Stimulated activated CD4-positive, alpha-beta T cell treated with anti-CD3 and anti-CD28 coated beads, Interleukin-1b, Interleukin-23, amount 100 ng/mL, for 24 hours (primary cell): ENCODE results near the gene IL1F10.
"Not testable (repeated sequence)": the region's sequence is repeated elsewhere in the genome, so short reads cannot be mapped to it uniquely, and the experiment has no call there.

Experiments used
- DNase-seq, 4 experiments: peaks; one replicate each; pipeline ENCODE4 v3.0.0-alpha.2; 2020; ENCODE audit warnings: low read depth in 4 of 4, low spot score in 1 of 4

The IL1F10 gene

DNA sequence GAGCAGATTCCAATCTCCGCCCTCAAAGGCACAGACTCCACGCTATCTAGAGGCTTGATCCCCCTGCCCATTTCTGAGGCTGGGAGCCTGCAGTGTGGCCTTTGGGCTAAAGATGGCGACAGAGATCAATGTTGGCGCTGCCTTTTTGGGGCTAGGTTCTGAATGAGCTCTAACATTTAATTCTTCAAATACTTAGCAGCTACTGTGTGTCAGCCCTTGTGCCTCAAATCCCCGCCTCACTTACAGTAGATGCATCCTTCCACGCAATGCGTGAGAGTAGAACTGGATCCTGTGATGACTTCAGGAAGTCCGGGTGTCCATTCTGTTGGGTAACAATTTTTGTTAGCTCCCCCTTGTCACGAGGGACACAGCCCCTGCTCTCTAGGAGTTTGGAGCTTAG is 12.4 kb downstream of the IL1F10 start:
- DNase-seq: peak; percentile 10 to 42 (median 33)

DNA sequence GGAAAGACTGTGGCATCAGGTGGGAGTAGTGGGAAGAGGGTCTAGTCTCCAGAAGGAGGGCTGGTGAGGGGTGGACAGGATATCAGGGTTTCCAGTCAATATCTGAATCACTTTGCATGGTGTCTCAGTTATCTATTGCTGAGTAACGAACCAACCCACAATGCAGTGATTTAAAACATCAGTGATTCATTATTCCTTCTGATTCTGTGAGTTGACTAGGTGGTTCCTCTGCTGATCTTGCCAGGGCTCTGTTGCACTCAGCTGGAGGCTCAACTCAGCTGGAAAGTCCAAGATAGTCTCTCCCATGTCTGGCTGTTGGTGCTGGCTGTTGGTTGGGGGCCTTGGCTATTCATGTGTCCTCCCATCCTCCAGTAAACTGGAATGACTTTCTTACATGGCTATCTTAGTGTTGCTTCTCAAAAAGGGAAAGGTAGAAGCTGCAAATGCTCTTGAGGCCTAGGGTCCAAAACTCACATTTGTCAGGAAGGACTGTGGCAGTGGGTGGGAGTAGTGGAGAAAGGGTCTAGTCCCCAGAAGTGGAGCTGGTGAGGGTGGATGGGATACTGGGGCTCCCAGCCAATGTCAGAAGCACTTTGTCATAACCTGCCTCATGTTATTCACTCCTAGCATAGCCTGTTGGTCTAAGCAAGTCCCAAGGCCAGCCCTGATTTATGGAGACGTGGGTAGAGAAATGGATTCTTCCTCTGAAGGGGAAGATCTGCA is 13.9 kb downstream of the IL1F10 start:
- DNase-seq: no peak

DNA sequence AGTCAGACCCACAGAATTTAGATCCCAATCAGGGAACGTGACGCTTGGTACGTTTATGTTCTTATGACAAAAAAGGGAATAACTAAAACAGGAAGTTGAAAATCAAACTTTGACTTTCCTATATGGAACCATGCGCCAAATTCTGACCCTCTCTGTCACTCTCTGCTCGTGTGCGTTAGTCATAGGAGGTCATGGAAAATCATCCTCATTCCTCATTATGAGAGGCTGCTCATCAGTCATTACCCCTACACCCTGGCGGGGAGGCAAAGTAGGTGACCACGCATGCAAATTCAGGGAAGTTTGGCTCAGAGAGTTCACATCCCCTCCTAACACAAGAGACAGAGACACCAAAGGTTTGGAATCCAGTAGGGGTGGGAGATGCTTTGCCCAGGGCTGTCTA is 15.5 kb downstream of the IL1F10 start:
- DNase-seq: no peak

DNA sequence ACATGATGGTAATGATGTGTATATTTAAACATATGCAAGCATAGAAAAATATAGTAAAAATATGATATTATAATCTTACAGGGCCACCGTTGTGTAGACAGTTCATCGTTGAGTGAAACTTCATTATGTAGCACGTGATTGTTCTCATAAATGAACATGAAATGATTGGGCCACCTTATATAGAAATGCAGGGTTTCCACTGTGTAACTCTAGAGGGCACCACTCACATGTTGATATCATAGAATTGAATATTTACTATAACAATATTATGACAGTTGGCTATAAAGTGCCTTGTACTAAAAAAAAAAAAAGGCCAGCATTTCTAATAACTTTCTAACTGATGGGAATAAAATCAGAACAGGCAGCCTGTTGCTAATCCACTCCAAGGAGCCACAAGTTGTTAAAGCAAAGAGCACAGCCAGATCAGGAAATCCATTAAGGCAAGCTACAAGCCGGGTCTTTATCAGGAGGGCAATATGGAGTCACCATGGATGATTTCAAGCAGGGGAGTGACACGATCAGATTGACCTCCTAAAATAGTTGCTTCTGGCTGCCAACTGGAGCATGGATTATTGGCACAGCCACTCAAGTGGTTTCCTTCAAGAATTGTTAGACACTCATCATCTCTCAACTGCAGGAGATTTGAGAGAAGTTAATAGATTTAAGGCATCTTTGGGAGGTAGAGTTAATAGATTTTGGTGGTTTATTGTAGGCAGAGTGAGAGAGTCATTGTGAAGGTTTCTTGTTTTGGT is 16.7 kb downstream of the IL1F10 start:
- no peak for DNase-seq

DNA sequence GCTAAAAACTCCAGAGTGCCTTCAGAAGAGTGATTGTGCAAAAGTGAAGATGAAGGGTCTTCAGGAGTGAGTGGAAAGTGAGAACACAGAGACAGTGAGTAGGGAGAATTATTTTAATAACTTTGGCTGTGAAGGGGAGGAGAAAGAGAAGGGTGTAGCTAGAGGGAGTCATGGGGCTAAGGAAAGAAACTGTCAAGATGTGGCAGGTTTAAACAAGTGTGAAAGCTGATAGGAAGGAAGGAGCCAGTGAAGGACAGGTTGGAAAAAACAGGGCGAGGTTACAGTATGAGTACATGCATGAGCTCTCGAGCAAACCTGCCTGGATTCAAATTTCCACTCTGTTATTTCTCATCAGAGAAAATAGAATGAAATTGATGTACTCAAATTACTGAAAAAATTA is 17.8 kb downstream of the IL1F10 start:
- no peak for DNase-seq

DNA sequence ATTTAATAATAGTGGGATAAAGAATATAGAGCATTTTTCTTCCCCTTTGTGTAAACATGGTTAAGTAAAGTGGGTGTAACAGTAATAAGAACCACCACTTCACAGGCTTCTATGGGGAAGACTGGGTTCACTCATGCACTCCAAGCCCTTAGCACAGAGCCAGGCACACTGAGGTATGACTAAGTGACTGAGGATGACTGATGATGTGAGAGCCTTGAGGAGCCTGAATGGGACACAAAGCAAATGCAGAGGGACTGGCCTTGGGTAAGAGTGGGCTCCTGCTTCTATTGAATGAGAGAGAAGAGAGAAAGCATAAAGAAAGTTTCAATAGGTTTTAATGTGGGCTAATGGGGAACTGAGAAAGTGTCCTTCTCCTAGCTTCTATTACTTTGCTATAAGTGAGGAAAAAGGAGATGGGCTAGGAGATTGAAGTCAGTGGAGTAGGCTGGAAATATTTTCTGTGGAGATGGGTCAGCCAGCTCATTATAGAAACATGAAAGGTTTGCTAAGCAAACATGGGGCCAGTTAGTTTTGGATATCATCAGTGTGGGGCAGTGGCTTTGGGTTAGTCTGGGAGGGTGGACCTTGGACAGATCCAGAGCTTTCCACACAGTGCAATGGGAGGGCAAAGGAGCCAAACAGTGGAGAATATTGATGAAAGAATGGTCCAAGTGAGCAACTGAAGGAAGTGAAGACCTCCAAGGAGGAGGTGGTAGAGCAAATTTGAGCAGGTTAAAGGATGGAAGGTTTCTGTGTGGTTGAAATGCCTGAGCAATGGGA is 20.6 kb downstream of the IL1F10 start:
- DNase-seq: no peak

DNA sequence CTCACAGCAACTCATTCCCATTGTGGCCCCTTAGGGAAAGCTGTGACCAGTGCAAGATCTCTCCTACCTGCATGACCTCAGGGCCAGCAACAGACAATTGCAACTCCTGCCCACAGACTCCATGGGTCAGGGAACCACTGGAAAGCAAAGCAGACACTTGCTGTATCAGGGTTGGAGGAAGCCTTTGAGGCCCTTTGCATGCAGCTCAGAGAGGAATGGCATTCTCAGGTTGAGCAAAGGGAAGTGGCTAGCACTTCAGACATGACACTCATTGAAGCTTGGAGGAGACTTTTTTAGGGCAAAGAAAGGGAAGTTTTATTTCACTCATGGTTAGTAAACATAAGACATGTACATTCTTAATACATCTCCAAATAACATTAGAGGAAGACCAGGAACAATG is 22.1 kb downstream of the IL1F10 start:
- DNase-seq: no peak

DNA sequence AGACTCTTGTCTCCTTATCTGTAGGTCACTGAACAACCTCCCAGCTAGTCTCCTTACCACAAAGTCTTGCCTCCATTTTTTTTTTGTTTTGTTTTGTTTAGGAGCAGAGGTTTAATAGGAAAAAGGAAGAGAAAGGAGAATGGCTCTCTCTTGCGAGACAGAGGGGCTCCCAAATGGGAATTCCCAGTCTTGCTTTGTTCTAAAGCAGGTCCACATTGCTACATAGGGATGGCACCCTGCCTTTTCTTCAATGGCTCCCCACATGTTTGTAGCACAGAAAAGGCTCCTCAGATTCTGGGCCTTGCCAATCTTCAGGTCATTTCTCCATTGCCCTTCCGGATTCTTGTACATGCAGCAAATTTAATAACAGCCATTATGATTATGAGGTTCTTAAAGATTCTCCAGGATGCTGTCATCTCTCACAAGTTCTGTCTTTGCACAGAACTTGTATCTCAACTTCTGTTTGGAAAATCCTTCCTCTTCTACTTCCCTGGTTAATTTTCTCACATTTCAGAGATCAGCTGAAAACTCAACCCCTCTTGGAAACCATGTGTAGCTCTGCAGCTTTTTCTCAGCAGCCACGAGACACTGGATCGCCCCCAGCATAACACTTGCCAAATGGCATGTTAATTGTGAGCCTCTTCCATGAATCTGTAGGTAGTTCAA is 23.6 kb downstream of the IL1F10 start:
- DNase-seq: no peak

DNA sequence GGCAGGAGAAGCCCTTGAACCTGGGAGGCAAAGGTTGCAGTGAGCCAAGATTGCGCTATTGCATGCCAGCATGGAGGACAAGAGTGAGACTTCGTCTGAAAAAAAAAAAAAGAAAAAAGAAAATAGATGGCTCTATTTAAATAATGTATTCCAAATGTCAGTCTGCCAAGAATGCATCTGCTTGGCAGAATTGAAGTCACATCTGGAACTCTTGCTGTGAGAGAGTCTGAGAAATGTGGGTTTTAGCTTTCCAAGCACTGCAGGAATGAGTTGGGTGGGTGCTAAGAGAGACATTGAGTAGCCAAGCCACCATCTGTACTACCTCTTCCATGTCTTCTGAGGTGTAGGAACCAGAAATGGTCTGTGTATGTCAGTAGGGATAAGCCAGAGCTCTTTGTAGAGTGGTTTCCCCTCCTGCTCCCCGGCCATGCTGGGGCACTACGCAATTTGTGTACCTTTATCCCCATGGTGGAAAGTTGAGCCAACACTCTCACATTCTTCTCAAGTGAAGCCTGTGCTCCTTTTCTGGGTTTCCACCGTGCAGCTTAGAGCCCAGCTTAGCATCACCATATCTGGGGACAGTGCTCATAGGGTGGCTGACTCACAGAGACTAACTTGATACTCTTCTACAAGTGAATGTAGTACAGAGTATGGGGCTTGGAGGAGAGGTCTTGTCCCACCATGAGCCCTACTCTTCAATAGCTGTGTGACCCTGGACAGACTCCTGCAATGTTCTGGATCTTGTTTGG is 25.3 kb downstream of the IL1F10 start:
- no peak for DNase-seq

DNA sequence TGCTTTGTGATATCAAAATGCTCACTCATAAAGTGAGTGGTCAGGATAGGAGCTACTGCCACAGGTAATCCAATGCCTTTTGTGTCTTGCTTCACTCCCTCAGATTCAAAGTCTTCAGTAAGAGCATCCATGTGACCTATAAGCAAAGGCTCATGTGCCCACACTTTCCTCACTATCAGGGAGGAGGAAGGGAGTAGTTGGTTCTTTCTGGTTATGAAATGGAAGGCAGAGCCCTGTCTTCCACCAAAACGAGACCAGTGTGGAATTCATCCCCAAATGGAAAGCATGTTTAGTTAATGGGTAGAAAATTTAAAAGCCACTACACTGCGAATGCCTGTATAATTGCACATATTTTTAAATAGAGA is 25.8 kb downstream of the IL1F10 start:
- no peak for DNase-seq

DNA sequence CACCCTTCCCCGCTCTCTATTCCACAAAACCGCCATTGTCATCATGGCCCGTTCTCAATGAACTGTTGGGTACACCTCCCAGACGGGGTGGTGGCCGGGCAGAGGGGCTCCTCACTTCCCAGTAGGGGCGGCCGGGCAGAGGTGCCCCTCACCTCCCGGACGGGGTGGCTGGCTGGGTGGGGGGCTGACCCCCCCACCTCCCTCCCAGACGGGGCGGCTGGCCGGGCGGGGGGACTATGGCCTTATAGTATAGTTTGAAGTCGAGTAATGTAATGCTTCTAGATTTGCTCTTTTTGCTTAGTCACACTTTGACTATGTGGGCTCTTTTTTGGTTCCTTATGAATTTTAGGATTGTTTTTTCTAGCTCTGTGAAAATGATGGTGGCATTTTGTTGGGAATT is 28.5 kb downstream of the IL1F10 start:
- DNase-seq: not testable (repeated sequence)

DNA sequence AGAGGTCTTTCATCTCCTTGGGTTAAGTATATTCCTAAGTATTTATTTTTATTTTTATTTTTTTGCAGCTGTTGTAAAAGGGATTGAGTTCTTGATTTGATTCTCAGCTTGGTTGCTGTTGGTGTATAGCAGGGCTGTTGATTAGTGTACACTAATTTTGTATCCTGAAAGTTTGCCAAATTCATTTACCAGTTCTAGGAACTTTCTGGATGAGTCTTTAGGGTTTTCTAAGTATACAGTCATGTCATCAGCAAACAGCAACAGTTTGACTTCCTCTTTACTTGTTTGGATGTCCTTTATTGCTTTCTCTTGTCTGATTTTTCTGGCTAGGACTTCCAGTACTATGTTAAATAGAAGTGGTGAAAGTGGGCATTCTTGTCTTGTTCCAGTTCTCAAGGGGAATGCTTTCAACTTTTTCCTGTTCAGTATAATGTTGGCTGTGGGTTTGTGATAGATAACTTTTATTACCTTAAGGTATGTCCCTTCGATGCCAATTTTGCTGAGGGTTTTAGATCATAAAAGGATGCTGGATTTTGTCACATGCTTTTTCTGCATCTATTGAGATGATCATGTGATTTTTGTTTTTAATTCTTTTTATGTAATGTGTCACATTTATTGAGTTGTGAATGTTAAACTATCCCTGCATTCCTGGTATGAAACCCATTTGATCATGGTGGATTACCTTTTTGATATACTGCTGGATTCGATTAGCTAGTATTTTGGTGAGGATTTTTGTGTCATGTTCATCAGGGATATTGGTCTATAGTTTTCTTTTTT is 29.3 kb downstream of the IL1F10 start:
- DNase-seq: not testable (repeated sequence)

DNA sequence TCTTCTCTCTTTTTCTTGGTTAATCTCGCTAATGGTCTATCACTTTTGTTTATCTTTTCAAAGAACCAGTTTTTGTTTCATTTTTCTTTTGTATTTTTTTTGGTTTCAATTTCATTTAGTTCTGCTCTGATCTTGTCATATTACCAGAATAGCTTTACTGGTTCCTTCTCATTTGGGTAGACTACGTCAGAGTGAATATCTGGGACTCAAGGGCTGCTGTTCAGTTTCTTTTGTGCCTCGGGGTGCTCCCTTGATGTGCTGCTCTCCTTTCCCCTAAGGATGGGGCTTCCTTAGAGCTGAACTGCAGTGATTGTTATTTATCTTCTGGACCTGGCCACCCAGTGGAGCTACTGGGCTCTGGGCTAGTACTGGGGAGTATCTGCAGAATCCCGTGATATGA is 30.3 kb downstream of the IL1F10 start:
- no peak for DNase-seq

DNA sequence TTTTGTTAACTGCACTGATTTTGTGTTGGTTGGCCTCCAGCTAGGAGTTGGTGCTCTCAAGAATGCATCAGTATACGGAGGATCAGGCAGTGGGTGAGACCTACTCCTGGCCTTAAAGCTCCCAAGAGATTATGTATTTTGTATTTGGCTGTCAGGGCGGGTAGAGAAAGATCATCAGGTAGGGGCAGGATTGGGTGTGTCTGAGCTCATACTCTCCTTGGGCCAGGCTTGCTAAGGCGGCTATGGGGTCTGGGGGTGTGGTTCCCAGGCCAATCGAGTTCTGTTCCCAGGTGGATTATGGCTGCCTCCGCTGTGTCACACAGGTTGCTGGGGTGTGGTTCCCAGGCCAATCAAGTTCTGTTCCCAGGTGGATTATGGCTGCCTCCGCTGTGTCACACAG is 30.8 kb downstream of the IL1F10 start:
- DNase-seq: no peak

DNA sequence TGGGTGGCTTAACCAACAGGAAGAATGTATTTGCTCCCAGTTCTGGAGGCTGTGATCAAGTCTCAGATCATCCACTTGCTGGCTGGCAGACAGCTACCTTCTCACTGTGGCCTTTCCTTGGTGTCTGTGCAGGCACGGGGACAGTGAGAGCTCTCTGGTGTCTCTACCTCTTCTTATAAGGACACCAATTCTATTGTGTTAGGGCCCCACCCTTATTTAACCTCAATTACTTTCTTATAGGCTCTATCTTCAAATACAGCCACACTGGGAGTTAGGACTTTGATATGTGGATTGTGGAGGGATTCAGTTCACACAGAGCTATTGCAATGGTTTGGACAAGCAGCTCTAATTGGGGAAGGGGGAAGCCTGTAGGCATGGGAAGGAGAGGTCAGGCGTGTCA is 34.4 kb downstream of the IL1F10 start:
- no peak for DNase-seq

DNA sequence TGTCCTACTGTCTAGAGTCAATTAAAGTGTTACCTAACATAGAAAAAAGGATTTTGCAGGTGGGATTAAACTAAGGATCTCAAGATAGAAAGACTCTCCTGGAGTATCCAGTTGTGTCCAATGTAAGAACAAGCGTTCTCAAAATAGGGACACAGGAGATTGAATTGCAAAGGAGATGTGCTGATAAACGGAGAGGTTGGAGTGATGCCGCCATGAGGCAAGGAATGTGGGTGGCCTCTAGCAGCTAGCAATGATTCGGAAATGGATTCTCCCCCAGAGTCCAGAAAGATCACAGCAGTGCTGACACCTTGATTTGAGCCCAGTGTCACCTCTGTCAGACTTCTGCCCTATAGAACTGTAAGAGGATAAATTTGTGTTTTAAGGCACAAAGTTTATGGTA is 35.5 kb downstream of the IL1F10 start:
- DNase-seq: no peak

DNA sequence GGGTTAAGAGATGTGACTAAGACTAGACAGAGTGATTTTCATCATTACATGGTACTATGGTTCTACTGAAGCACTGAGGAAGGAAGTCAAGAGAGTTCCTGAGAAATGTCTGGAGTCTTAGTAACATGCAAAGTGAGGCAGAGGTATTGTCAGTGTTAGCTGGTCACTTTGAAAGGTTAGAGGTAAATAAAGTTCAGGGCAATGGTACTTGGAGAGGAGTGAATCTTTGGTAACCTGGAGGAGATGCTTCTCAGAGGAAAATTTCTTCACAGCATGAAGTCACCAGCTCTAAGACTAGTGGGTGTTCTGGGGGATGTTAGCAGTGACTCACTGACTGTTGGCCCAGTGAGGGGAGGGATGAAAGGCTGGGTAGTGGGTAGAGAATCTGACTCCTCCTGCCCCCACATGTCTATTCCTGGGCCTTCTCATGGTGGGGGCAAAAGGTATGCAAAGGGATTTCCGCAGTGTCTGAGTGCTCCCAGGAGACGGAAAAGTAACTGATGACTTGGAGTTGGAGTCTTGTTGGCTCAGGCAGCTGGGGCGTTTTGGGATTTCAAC is 36.4 kb downstream of the IL1F10 start:
- DNase-seq: peak in 1 of 4 experiments; percentile 17

DNA sequence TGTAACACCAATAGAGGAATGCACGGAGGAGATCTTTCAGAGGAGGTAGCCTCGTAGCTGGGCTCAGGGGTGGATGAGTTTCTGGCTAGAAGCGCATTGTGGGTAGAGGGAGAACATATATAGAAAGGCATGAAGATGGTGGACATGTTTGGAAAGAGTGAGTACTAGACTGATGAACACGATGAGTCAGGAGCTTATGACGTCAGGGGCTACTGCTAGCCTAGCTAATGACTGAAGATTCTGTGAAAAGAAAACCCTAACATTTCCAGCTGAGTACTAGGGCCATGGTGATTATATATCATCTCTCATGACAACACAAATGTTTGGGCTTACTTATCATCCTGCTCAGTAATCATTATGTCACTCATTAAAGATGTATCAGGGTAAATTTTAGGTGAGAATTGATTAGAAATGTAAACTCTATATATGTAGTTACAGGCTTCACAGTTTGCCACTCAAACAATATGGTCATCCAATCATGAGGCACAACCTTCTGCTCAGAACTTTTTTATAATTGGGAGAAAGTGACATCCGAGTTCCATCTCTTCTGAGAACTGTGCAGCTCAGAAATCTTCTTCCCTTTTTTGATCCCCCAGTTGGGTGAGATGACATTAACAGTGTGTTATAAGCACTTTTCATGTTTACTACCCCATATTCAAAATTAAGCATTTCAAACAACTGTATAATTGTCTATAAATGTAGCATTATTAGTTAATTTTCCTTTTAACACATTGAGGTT is 37.4 kb downstream of the IL1F10 start:
- peak in 2 of 4 experiments; percentile 25 to 49 for DNase-seq

DNA sequence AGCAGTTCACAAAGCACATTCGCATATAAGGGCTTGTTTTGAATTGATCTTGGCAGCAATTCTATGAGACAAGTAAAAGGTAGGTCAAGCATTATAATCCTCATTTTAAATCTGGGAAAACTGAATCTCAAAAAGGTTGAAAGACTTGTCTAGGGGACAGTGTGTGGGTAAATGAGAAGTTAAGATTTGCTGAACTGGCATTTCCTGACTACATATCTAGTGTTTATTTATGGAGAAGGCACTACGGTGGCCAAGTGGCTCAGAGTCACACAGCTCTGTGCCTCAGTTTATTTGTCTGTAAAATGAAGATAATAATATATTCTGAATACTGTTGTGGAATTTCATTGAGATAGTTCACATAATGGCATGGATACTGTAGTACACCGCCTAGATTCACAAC is 43.4 kb downstream of the IL1F10 start:
- DNase-seq: no peak
